Fibroblast of lung (primary cell): ENCODE results near the gene PRKCG.

ENCODE experiments used
- CTCF ChIP-seq, 2 donors: IDR thresholded peaks in 1 of 2; conservative IDR thresholded peaks in 1 of 2; 1 replicate in 1 of 2; 2 replicates in 1 of 2; pipeline ENCODE4 v1.5.1; 2011 to 2012; ENCODE audit warnings: low read length in 2 of 2, control low read depth in 1 of 2, inconsistent platforms in 1 of 2, low read depth in 1 of 2, mild to moderate bottlenecking in 1 of 2
- EZH2 ChIP-seq: IDR thresholded peaks from 2 replicates; pipeline ENCODE4 v1.5.1; 2012; ENCODE audit warnings: low read length, control low read depth, mild to moderate bottlenecking; ENCODE audit errors: missing control alignments

GRCh38 chr19:53883231-53883661 lies 1.2 kb downstream of the PRKCG start:
- no peak for TF ChIP-seq CTCF (conservative IDR thresholded peaks at IDR 0.05 in 1 of 2, IDR thresholded peaks at IDR 0.05 in 1 of 2; ENCODE audit: low read depth in 1 of 2, low read length in 2 of 2)
- no peak for TF ChIP-seq EZH2
